ENCODE data around the gene ZP4. TPM values are rescaled to one million over a fixed set of nuclear protein-coding genes. Genes with fewer than 3 reads are reported as not detected.

The ZP4 gene
- total RNA-seq, 1 donor from 2014 or later = not detected

DNA sequence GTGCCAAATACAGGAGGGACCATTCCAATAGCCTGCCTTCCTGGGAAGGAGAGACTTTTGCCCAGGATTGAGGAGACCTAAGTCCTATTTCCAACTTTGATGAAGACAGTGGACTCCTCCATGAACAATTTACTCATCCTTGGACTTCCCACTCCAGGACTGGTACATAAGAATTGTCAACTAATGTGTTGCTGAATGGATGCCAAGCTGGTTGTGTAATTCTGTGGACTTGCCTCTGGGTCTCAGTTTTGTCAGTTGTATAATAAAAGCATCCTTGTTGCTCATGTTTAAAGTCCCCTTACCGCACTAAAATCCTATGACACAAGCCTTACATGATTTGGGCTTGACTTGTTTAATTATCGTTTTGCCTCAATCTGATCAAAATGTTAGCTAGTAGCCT lies 13.2 kb upstream of the ZP4 start:
- no peaks in the 10 kb centered on the region for H3K27me3 Mint-ChIP-seq
- no peak overlapping the region for H3K4me3 Mint-ChIP-seq
- POLR2A ChIA-PET = no interaction called here
- intact Hi-C loops (cut with micrococcal nuclease) = no loop called here
- TF ChIP-seq, protein P1, sequence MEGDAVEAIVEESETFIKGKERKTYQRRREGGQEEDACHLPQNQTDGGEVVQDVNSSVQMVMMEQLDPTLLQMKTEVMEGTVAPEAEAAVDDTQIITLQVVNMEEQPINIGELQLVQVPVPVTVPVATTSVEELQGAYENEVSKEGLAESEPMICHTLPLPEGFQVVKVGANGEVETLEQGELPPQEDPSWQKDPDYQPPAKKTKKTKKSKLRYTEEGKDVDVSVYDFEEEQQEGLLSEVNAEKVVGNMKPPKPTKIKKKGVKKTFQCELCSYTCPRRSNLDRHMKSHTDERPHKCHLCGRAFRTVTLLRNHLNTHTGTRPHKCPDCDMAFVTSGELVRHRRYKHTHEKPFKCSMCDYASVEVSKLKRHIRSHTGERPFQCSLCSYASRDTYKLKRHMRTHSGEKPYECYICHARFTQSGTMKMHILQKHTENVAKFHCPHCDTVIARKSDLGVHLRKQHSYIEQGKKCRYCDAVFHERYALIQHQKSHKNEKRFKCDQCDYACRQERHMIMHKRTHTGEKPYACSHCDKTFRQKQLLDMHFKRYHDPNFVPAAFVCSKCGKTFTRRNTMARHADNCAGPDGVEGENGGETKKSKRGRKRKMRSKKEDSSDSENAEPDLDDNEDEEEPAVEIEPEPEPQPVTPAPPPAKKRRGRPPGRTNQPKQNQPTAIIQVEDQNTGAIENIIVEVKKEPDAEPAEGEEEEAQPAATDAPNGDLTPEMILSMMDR (IDR thresholded peaks at IDR 0.05) = no peak
- ATAC-seq (ENCODE audit: low read depth) (no peak), DNase-seq (no peak)
- peaks cover 6% of the 10 kb centered on the region for H3K9me3 Mint-ChIP-seq
- H3K4me1 Mint-ChIP-seq = no peaks in the 10 kb centered on the region
- H3K36me3 Mint-ChIP-seq (ENCODE audit: low read depth) = no peaks in the 10 kb centered on the region
- CTCF ChIA-PET = no interaction called here
- no peak overlapping the region for H3K27ac Mint-ChIP-seq

DNA sequence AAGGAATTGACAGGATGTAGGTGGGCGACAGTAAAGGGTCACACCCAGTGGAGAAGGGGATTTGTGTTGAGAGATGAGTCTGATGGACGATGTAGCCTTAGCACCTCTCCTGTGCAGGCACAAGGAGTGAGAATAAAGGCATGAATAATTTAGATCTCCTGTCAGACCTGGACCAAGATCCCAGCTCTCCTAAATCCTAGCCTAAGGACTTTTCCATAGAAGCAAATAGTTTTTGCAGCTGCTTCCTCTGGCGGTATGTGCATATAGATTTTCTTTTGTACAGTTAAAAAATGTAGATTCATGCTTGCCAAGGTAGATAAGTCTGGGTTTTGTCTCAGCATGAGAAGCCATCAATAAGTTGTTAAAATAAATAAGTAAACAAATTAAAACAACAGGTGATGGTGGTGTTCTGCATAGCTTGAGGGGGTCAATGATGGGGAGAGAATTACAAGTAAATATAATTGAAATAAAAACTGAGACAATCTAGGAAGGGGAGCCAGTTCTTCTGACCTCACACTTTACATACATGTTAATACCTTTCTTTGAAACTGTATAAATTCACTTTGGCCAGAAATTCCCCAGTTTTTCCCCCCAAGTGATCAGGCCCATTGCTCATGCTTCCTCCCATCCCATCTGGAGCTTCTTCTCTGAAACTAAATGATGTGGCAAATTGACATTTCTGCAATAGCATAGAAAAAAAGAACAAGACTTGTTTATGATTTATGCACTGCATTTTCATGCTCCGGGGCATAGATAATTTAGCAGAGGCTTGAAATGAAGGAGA lies 12.4 kb upstream of the ZP4 start:
- H3K4me1 Mint-ChIP-seq = no peaks in the 10 kb centered on the region
- H3K4me3 Mint-ChIP-seq = no peak overlapping the region
- no peak for DNase-seq
- ChIA-PET CTCF (no interaction called here), POLR2A (no interaction called here)
- no peak for ATAC-seq (ENCODE audit: low read depth)
- intact Hi-C loops (cut with micrococcal nuclease) = no loop called here
- TF ChIP-seq, protein P1 (IDR thresholded peaks at IDR 0.05) = no peak
- H3K27me3 Mint-ChIP-seq = no peaks in the 10 kb centered on the region
- no peak overlapping the region for H3K27ac Mint-ChIP-seq
- peaks cover 6% of the 10 kb centered on the region for H3K9me3 Mint-ChIP-seq
- H3K36me3 Mint-ChIP-seq (ENCODE audit: low read depth) = no peaks in the 10 kb centered on the region

DNA sequence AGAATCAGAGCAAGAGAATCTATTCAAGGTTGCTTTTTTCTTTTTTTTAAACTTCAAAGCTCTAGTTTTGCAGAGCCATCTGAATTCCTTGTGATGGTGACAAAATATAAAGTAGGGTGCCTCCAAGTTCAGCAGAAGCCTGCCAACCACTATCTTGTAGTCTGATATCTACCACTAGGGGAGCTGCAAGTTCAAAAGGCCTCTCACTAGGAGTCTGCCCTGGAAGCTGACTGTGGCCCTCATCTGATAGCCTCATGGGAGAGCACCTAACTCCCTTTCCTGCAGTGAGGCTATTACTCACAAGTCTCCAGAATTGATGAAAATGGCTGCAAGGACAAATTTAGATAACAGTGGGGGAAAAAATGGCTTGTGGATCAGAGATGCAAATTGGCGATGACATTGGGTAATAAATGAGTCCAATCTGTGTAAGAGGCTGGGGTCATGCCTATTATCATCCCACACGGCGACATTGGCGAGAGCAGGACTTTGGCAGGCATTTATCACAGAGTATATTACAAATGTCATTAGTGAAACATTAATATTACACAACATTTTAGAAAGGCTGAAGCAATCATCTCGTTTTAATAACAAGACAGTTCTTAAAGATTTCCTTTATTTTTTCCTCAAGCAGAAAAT lies 10.7 kb upstream of the ZP4 start:
- ATAC-seq (ENCODE audit: low read depth) = no peak
- TF ChIP-seq, protein P1 (IDR thresholded peaks at IDR 0.05) = no peak
- DNase-seq = no peak
- Mint-ChIP-seq H3K27ac (no peak overlapping the region), H3K4me1 (no peaks in the 10 kb centered on the region), H3K36me3 (ENCODE audit: low read depth) (no peaks in the 10 kb centered on the region), H3K27me3 (no peaks in the 10 kb centered on the region), H3K4me3 (no peak overlapping the region), H3K9me3 (peaks cover 6% of the 10 kb centered on the region)
- ChIA-PET CTCF (no interaction called here), POLR2A (no interaction called here)
- intact Hi-C loops (cut with micrococcal nuclease) = no loop called here

DNA sequence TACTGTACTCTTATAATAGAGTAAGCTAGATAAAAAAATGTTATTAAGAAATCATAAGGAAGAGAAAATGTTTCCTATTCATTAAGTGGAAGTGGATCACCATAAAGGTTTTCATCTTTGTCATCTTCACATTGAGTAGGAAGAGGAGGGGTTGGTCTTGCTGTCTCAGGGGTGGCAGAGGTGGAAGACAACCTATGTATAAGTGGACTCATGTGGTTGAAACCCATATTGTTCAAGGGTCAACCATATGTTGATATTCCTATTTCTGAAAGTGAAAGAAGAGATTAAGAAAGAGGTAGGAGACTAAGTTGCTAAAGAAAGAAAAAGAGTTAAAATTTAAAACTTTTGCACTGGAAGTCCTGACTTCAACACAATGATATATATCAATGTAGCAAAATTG lies 4.9 kb upstream of the ZP4 start:
- TF ChIP-seq, protein P1 (IDR thresholded peaks at IDR 0.05) = no peak
- no peaks in the 10 kb centered on the region for H3K36me3 Mint-ChIP-seq (ENCODE audit: low read depth)
- no peak for DNase-seq
- H3K27me3 Mint-ChIP-seq = no peaks in the 10 kb centered on the region
- H3K27ac Mint-ChIP-seq = no peak overlapping the region
- intact Hi-C loops (cut with micrococcal nuclease) = no loop called here
- no peaks in the 10 kb centered on the region for H3K9me3 Mint-ChIP-seq
- no peak for ATAC-seq (ENCODE audit: low read depth)
- ChIA-PET POLR2A (no interaction called here), CTCF (no interaction called here)
- no peaks in the 10 kb centered on the region for H3K4me1 Mint-ChIP-seq
- H3K4me3 Mint-ChIP-seq = no peak overlapping the region

DNA sequence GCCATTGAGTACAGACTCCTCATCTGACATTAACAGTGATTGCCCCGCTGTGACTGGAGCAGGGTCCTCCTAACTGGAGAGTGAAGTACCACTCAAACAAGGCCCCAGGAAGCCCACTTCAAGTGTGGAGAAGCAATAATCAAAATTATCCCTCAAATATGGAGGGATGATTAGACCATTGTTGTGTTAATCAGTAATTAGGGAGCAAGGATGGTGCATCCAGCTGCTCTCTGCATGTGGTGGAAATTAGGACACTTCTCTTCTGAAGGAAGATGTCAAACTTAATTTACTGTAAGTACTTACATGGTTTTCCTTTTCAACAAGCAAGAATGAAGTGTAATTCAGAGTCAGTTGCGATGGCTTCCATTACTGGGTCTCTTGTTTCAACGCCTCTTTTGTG lies 3.4 kb upstream of the ZP4 start:
- Mint-ChIP-seq H3K4me3 (no peak overlapping the region), H3K4me1 (no peaks in the 10 kb centered on the region), H3K27ac (no peak overlapping the region), H3K36me3 (ENCODE audit: low read depth) (no peaks in the 10 kb centered on the region), H3K9me3 (no peaks in the 10 kb centered on the region), H3K27me3 (no peaks in the 10 kb centered on the region)
- CTCF ChIA-PET = no interaction called here
- POLR2A ChIA-PET = no interaction called here
- TF ChIP-seq, protein P1 (IDR thresholded peaks at IDR 0.05) = no peak
- ATAC-seq (ENCODE audit: low read depth) (no peak), DNase-seq (no peak)
- intact Hi-C loops (cut with micrococcal nuclease) = no loop called here
